Transverse colon (tissue), 4 donors: ENCODE measurements around the gene C10orf90.

Experiments used
- EP300 ChIP-seq: sonication (generic); formaldehyde crosslinking; IDR thresholded peaks from one replicate; pipeline ENCODE4 v1.6.1; 2017; ENCODE audit warnings: antibody characterized with exemption, low read depth
- POLR2A ChIP-seq: fragments of 450-650 bp; IDR thresholded peaks from one replicate; pipeline ENCODE4 v1.6.1; 2016; ENCODE audit warnings: antibody characterized with exemption, mild to moderate bottlenecking, moderate library complexity
- POLR2AphosphoS5 ChIP-seq, 3 donors: sonication (generic); formaldehyde crosslinking; IDR thresholded peaks; one replicate each; pipeline ENCODE4 v1.6.1; 2016; ENCODE audit warnings: antibody characterized with exemption in 3 of 3
- TF ChIP-seq, protein P1 (sequence below), 5 experiments: fragments of 200-600 bp in 3 of 5; fragments of 450-650 bp in 2 of 5; sonication (generic) in 3 of 5; IDR thresholded peaks; 1 replicate in 2 of 5; 2 replicates in 3 of 5; pipeline ENCODE4 v1.5.1; 2016 to 2017; ENCODE audit warnings: antibody characterized with exemption in 5 of 5, inconsistent platforms in 3 of 5, mild to moderate bottlenecking in 2 of 5, moderate library complexity in 1 of 5

DNA sequence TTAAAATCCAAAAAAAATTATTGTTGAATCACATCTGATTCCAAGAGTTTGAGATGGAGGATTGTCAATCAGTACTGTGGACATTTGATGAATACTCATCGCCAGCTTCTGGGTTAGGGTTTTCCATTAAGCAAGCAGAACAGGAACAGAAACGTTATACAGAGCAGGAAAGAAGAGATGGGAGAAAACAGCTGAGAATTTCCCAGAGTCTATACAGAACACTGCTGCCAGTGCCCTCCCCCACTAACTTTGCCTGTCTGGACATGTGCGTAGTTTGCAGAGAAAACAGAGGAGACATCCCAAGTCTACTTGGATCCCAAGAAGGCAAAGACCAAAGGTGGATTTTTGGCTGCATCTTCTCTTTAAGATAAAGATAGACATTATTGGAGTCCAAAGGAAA, 19.0 kb downstream of the C10orf90 start:
- no peak for TF ChIP-seq POLR2AphosphoS5 (IDR thresholded peaks at IDR 0.05)
- TF ChIP-seq, protein P1, sequence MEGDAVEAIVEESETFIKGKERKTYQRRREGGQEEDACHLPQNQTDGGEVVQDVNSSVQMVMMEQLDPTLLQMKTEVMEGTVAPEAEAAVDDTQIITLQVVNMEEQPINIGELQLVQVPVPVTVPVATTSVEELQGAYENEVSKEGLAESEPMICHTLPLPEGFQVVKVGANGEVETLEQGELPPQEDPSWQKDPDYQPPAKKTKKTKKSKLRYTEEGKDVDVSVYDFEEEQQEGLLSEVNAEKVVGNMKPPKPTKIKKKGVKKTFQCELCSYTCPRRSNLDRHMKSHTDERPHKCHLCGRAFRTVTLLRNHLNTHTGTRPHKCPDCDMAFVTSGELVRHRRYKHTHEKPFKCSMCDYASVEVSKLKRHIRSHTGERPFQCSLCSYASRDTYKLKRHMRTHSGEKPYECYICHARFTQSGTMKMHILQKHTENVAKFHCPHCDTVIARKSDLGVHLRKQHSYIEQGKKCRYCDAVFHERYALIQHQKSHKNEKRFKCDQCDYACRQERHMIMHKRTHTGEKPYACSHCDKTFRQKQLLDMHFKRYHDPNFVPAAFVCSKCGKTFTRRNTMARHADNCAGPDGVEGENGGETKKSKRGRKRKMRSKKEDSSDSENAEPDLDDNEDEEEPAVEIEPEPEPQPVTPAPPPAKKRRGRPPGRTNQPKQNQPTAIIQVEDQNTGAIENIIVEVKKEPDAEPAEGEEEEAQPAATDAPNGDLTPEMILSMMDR (IDR thresholded peaks at IDR 0.05), result no peak
- TF ChIP-seq POLR2A, result no peak
- TF ChIP-seq EP300, result no peak
